ENCODE measurements around the gene RNF217. TPM values are rescaled to one million over a fixed set of nuclear protein-coding genes. Genes with fewer than 3 reads are reported as not detected.

Gene RNF217
- total RNA-seq, 2 donors from 2014 or later: 2.0 TPM; not detected in 1

DNA sequence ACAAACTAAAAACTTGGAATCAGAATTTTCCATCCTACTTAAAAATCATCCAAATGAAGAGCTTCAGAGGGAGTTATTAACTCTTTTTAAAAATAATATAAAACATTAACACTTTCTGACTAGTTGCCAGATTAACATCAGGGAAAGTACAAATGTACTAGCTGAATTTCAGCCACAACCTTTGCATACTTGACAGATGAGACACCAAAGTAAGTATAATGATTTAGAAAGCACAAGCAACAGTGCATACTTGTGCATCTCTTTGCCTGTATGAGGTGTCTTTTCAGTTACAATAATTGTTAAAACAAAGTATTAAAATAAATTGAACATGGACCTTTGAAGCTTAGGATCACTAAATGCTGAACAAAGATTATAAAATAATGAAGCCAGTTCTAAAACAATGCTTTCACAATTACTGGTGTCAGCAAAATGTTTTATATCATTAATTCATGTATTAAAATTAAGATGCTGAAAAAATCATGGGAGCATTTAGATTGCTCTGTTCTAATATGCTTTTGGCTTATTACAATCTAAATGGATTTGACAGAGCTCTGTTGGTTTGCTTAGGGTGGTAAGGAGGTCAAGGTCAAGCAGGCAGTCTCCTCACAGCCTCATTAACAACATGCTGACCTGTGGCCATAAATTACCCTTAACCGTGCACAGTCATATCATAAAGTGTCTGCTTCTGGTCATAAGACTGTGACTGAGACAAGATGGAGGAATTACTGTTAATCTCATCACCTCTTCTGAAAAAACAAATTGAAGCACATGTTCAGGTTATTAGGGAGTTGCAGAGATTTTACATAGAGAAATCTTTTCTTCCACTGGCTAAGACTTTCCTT is 15.1 kb downstream of the RNF217 start:
- no peak for ATAC-seq
- Mint-ChIP-seq H3K36me3 (peaks cover 0 to 14% of the 10 kb centered on the region in 2 donors), H3K9me3 (peaks cover 10 to 12% of the 10 kb centered on the region in 2 donors), H3K27ac (no peak overlapping the region)
- DNase-seq (ENCODE audit: low spot score in 2 of 2): no peak

DNA sequence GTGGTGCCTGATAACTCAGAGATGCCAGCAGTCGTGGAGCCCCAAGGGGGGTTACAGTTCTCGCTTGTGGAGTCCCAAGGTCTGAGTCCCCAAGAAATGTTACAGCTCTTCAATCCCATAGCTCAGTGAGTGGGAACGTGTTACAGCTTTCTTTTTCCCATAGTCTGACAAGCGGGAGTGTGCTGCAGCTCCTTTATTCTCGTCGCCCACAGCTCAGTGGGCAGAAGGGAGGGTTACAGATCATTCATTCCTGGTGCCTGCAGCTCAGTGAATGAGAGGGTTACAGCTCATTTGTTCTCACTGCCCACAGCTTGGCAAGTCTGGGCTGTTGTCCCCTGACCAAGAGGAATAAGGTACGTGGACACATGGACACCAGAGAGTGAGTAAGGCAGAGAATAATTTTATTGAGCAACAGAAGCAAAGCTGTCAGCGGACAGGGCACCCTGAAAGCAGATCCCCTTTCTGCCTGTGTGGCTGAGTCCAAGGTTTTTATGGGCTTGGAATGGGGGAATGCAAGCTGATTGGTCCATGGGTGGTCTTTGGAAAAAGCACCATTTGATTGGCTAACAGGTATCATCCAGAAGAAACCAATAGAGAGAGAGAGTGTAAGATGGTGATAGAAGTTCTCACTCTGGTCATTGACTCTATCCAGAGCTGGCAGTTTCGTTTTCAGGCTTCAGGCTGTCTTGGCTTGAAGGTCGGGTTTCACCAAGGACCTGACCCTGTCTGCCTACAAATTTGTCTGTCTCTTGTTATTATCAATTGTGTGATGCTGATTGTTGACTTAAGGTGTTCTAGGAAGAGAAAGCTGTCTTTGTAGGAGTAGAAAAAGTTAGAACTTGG is 16.4 kb downstream of the RNF217 start:
- ATAC-seq (no peak), DNase-seq (ENCODE audit: low spot score in 2 of 2) (no peak)
- Mint-ChIP-seq H3K9me3 (peaks cover 10 to 12% of the 10 kb centered on the region in 2 donors), H3K27ac (no peak overlapping the region), H3K36me3 (peaks cover 0 to 14% of the 10 kb centered on the region in 2 donors)

DNA sequence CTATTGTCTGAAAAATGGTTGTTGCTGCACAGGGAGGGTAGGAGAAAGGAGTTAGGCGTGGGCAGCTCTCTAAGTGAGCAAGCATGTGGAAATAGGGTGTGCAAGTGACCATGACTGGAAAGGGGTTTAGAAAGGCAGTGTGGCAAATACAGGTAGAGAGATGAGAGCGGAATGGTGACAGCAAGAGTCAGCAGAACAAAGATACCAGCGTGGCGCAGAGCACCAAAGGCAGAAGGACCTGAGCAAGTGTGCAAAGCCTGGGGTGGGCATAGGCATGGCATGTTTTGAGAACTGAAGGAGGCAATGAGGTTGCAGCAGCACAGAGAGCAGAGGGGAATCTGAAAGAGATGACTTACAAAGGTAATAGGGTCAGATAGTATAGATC is 17.0 kb downstream of the RNF217 start:
- no peak for ATAC-seq
- peaks cover 0 to 14% of the 10 kb centered on the region in 2 donors for H3K36me3 Mint-ChIP-seq
- H3K27ac Mint-ChIP-seq: no peak overlapping the region
- no peak for DNase-seq (ENCODE audit: low spot score in 2 of 2)
- H3K9me3 Mint-ChIP-seq: peaks cover 10 to 12% of the 10 kb centered on the region in 2 donors

DNA sequence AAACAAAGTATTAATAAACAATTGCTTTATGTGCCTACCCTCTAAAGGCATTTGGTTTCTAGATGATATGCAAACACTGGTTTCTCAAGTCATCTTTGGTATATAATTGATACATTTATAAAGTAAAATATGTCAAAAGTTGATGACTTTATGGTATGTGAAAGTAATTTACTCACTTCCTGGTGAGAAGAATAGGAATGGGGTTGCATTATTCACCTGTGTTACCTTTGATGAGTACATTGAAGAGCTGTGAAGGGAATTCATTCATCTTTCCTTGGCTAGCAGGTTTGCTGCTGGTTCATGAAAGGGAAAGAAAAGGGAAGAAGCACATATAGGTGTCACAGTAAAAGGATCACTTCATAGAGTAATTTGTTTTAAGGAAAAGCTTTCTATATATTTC is 20.4 kb downstream of the RNF217 start:
- ATAC-seq: no peak
- DNase-seq (ENCODE audit: low spot score in 2 of 2): no peak
- Mint-ChIP-seq H3K36me3 (peaks cover 0 to 14% of the 10 kb centered on the region in 2 donors), H3K27ac (no peak overlapping the region), H3K9me3 (peaks cover 10 to 12% of the 10 kb centered on the region in 2 donors)

DNA sequence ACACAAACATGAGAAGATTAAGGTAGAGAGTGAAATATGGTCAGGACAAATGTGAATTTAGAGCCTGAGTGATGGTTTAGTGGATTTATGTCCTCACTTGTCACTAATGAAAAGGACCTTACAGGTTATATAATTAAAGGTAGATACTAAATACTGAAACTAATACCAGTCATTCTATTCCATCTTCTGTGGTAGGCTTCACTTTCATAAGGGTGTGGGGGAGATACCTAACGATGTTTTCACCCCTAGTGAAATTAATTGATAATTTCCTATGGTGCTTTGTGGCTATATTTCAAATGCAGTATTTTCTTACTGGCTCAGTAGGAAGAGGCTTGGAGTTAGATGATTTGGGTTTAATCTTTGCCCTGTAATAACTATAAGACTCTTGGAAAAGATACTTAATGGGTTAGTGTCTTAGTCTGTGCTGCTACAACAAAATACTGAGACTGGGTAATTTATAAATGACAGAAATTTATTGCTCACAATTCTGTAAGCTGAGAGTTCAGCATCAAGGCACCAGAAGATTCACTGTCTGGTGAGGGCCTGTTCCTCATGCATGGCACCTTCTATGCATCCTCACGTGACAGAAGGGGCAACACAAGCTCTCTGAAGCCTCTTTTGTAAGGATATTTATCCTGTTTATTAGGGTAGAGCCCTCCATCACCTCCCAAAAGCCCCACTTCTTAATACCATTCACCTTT is 21.3 kb downstream of the RNF217 start:
- no peak for ATAC-seq
- Mint-ChIP-seq H3K36me3 (peaks cover 0 to 9% of the 10 kb centered on the region in 2 donors), H3K9me3 (peaks cover 8 to 9% of the 10 kb centered on the region in 2 donors), H3K27ac (no peak overlapping the region)
- DNase-seq (ENCODE audit: low spot score in 2 of 2): no peak

DNA sequence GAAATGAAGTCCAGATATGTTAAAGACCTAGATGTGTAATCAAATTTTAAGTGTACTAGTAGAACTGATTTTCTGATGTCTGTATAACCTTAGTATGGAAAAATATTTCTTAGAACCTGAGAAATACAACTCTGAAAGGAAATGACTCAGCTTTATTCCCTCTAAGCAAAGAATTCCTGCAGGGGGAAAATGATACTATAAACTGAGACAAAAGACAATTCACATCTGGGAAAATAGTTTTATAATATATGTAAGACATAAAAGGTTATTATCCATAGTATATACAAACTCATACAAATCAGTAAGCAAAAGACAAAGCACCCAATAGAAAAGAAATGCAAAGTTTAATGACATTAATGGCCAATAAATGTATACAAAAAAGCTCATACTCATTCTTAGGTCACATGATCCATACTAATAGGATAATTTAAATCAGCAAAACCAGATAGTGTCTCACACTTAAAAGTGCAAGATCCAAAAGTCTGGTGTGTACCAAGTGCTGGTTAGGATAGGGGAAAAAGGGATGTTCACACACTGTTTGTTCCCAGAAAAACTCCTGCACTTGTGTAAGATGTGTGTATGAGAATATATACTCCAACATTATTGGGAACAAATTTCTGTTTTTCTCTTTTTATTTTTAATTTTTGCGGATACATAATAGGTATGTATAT is 22.6 kb downstream of the RNF217 start:
- no peak for ATAC-seq
- H3K36me3 Mint-ChIP-seq: no peaks in the 10 kb centered on the region
- no peak overlapping the region for H3K27ac Mint-ChIP-seq
- no peak for DNase-seq (ENCODE audit: low spot score in 2 of 2)
- H3K9me3 Mint-ChIP-seq: no peaks in the 10 kb centered on the region

DNA sequence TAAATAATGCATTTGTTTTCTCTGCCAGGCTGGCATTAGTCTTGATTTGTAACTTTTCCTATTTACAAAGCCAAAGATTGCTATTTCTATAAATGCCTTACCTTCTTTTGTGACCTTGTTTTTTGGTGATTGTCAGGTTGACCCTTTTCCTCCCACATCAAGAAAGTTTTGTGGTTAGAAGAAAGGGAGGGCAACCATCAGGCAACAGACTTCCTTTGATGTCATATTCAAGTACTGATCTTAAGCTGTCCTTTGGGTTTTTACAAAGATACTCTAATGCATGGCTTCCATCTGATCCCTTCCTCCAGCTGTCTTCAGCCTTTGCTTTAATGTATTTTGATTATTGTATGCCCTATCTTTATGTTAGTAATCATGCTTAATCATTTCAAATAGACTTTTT is 23.9 kb downstream of the RNF217 start:
- ATAC-seq: no peak
- no peaks in the 10 kb centered on the region for H3K9me3 Mint-ChIP-seq
- no peak for DNase-seq (ENCODE audit: low spot score in 2 of 2)
- H3K27ac Mint-ChIP-seq: no peak overlapping the region
- no peaks in the 10 kb centered on the region for H3K36me3 Mint-ChIP-seq

DNA sequence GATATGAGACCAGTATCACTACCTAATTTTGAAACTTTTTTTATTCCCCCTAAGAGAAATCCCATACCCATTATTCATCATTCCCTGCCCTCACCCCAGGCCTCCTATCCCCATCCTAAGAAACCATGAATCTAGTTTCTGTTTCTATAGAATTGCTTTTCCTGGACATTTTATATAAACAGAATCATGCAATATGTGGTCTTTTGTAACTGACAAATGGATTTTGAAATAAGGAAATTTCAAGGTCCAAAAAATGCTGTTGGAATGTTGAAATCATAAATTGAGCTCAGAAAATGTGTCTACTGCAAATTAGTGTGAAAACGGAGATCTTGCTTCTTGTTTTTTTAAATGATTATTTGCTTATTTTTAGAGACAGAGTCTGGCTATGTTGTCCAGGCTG is 25.1 kb downstream of the RNF217 start:
- DNase-seq (ENCODE audit: low spot score in 2 of 2) (no peak), ATAC-seq (no peak)
- no peak overlapping the region for H3K27ac Mint-ChIP-seq
- H3K36me3 Mint-ChIP-seq: no peaks in the 10 kb centered on the region
- H3K9me3 Mint-ChIP-seq: no peaks in the 10 kb centered on the region

DNA sequence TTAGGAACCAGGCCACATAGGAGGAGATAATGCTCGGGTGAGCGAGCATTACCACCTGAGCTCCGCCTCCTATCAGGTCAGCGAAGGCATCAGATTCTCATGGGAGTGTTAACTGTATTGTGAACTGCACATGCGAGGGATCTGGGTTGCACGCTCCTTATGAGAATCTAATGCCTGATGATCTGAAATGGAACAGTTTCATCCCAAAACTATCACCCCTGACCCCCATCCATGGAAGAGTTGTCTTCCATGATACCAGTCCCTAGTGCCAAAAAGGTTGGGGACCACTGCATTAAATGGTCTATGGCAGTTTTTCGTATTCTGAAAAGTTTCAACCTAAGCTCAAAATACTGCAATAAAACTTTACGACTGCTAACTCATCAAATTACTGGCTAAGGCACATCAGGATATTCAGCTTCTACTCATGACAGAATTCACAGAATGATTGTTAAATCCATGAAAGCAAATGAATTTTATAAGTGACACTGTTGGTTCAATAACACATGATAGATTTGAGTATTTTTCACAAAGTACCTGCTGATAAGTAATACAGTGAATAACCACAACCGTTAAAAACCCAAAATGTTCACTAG is 25.9 kb downstream of the RNF217 start:
- Mint-ChIP-seq H3K36me3 (no peaks in the 10 kb centered on the region), H3K27ac (no peak overlapping the region), H3K9me3 (no peaks in the 10 kb centered on the region)
- ATAC-seq: no peak
- DNase-seq (ENCODE audit: low spot score in 2 of 2): no peak

DNA sequence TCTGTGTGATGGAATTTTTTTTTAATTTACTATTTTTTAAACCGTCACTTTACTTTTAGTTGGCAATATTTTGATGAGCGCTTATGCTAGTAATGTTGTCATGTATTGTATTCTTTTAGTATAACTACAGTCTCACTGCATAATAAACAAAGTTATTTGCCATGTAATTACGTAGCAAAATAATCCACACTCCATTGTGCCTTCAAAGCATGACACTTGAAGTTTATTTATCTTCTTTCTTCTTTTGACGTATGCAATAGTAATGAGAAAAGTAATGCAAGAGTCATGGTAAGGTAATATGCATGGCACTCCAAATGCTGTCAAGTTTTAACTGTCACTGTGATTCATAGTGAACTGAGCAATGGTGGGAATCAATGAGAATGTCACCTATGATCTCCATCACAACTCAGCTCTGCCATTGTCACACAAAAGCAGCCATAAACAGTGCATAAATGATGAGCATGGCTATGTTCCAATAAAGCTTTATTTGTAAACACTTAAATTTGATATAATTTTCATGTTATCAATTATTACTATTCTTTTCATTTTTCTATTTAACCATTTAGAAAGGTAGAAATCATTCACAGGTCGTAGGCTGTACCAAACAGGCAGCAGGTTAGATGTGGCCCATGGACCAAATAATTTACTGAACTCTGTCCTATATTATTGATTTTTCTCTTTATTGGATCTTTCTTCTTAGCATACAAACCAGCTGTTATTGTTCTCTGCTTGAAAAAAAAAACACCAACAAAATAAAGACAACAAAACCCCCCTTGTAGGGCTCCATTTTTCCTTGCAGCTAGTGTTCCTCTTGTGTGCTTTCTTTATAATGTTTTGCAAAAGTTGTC is 27.1 kb downstream of the RNF217 start:
- H3K36me3 Mint-ChIP-seq: no peaks in the 10 kb centered on the region
- ATAC-seq (no peak), DNase-seq (ENCODE audit: low spot score in 2 of 2) (no peak)
- no peaks in the 10 kb centered on the region for H3K9me3 Mint-ChIP-seq
- H3K27ac Mint-ChIP-seq: no peak overlapping the region

DNA sequence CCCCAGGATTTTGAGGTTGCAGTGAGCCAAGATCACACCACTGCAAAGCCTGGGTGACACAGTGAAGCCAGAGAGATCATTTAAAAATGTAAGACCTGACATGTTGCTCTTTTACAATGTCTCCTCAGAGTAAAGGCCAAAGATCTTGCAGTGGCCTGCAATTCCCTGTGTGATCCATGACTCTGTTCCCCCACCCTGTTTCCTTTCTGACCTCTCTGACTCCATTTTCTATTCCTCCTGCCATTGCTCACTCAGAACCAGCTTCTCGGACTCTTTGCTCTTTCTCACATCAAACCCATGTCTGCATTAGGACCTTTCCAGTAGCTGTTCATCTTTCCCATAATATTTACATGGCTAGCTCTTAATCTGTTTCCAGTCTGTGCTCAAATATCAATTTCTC is 28.8 kb downstream of the RNF217 start:
- Mint-ChIP-seq H3K9me3 (no peaks in the 10 kb centered on the region), H3K27ac (no peak overlapping the region), H3K36me3 (no peaks in the 10 kb centered on the region)
- DNase-seq (ENCODE audit: low spot score in 2 of 2) (no peak), ATAC-seq (no peak)

DNA sequence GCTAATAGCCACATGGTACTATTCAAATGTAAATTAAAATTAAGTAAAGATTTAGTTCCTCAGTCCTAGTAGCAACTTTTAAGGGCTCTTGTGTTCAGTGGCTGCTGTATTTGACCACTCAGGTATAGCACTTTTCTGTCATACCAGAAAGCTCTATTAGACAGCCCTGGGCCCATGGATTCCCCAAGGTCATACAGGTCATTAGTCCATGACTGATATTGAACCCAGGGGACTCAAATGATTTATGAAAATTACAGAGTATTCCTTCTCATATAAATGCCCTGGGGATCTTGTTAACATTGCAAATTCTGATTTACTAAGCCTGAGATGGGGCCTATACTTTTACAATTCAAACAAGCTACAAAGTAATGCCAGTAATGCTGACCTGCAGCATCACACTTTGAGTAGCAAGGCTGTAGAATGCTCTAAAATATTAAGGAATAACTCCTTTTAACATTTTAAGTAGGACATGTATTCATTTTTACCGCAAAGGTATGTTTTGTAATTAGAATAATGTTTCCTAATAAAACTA is 29.6 kb downstream of the RNF217 start:
- Mint-ChIP-seq H3K36me3 (no peaks in the 10 kb centered on the region), H3K9me3 (no peaks in the 10 kb centered on the region), H3K27ac (no peak overlapping the region)
- ATAC-seq (no peak), DNase-seq (ENCODE audit: low spot score in 2 of 2) (no peak)

DNA sequence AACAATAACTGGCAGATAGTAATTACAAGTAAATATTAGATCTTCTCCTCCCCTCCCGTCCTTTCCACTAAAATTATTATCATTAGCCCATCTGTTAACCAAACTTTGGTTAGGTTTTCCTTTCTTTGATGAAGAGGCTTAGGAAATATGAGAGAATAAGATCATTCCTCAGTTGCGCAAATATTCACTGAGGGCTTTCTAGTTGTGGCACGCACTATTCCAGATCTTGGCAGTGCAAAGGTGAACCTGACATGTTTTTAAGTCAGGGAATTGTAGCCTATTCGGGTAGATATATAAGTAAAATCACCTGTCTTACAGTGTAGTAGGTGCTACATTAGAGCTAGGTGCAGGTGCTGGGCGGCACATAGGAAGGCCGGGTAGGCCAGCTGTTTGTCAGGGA is 31.1 kb downstream of the RNF217 start:
- no peak overlapping the region for H3K27ac Mint-ChIP-seq
- H3K36me3 Mint-ChIP-seq: no peaks in the 10 kb centered on the region
- no peaks in the 10 kb centered on the region for H3K9me3 Mint-ChIP-seq
- no peak for DNase-seq (ENCODE audit: low spot score in 2 of 2)
- no peak for ATAC-seq

DNA sequence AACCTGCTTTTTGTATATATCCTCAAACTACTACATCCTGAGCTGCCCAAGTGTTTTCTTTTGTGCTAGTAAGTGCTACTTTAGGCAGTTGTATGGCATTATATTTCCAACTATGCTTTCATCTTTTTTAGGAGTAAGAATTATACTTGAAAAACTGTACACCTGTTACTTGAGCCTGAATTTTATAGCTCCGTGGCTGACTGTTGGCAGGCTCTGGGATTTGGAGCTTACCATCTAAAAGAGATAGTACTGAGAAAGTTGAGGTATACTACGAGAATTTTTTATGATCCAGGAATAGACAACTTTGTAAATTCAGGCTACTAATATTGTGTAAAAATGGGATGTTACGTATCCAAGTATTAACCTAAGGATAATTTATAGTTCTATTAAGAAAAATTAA is 32.4 kb downstream of the RNF217 start:
- Mint-ChIP-seq H3K9me3 (no peaks in the 10 kb centered on the region), H3K27ac (no peak overlapping the region), H3K36me3 (no peaks in the 10 kb centered on the region)
- ATAC-seq: no peak
- DNase-seq (ENCODE audit: low spot score in 2 of 2): no peak

DNA sequence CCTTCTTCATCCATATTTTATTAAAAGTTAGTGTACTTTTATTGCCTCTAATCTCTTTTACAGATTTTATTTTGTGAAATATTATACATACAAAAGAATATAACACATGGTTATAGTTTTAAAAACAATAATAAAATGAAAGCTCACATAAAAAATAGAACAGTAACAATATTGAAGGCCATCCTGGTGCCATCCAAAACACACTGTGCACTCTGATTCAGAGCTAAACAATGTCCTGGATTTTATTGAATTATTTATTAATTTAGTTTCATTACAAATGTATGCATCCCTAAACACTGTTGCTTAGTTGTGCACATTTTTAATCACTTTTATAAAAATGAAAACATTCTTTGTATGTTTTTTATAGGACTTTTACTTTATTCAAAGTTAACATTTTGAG is 32.9 kb downstream of the RNF217 start:
- ATAC-seq (no peak), DNase-seq (ENCODE audit: low spot score in 2 of 2) (no peak)
- H3K9me3 Mint-ChIP-seq: no peaks in the 10 kb centered on the region
- H3K36me3 Mint-ChIP-seq: no peaks in the 10 kb centered on the region
- no peak overlapping the region for H3K27ac Mint-ChIP-seq

Measured in activated naive CD4-positive, alpha-beta T cell treated with anti-CD3 and anti-CD28 coated beads, Interleukin-2, amount 50 U/mL, for 72 hours (primary cell).